SK-N-SH treated with all-trans-retinoic acid at 6 μM for 48 hours (cell line): Measurements from ENCODE around the gene SCN7A.

Experiments
- ARNTL ChIP-seq: fragments of 450-650 bp; formaldehyde crosslinking; IDR thresholded peaks from 2 replicates; pipeline ENCODE4 v1.5.0; 2020; ENCODE audit warnings: low read depth, mild to moderate bottlenecking, moderate library complexity, borderline replicate concordance
- BACH2 ChIP-seq: fragments of 250-450 bp; sonication (Bioruptor Pico); IDR thresholded peaks from 2 replicates; pipeline ENCODE4 v1.9.0; 2021; ENCODE audit warnings: mild to moderate bottlenecking, borderline replicate concordance
- GLIS3 ChIP-seq: fragments of 250-450 bp; sonication (Bioruptor Pico); IDR thresholded peaks from 2 replicates; pipeline ENCODE4 v1.5.0; 2020; ENCODE audit warnings: mild to moderate bottlenecking, moderate library complexity
- ISL1 ChIP-seq: fragments of 250-450 bp; sonication (Bioruptor Pico); IDR thresholded peaks from 2 replicates; pipeline ENCODE4 v2.1.2; 2022; ENCODE audit warnings: mild to moderate bottlenecking, moderate library complexity
- OSR1 ChIP-seq: fragments of 250-450 bp; sonication (Bioruptor Pico); IDR thresholded peaks from 2 replicates; pipeline ENCODE4 v1.8.0; 2022; ENCODE audit warnings: moderate library complexity, mild to moderate bottlenecking, inconsistent platforms
- PPARA ChIP-seq: fragments of 250-450 bp; sonication (Bioruptor Pico); IDR thresholded peaks from 2 replicates; pipeline ENCODE4 v1.5.0; 2020; ENCODE audit warnings: mild to moderate bottlenecking, borderline replicate concordance
- RARB ChIP-seq: fragments of 250-450 bp; sonication (Bioruptor Pico); IDR thresholded peaks from 2 replicates; pipeline ENCODE4 v1.8.0; 2021; ENCODE audit warnings: mild to moderate bottlenecking, moderate library complexity
- TCF4 ChIP-seq: fragments of 250-450 bp; sonication (Bioruptor Pico); IDR thresholded peaks from 2 replicates; pipeline ENCODE4 v1.8.0; 2021; ENCODE audit warnings: mild to moderate bottlenecking, moderate library complexity, borderline replicate concordance
- ZC3H10 ChIP-seq: fragments of 250-450 bp; sonication (Bioruptor Pico); IDR thresholded peaks from 2 replicates; pipeline ENCODE4 v1.5.1; 2021; ENCODE audit warnings: mild to moderate bottlenecking, moderate library complexity
- ZFP3 ChIP-seq: fragments of 250-450 bp; sonication (Bioruptor Pico); IDR thresholded peaks from 2 replicates; pipeline ENCODE4 v1.5.0; 2020; ENCODE audit warnings: mild to moderate bottlenecking, moderate library complexity
- ZNF70 ChIP-seq: fragments of 450-650 bp; formaldehyde crosslinking; IDR thresholded peaks from 2 replicates; pipeline ENCODE4 v1.5.0; 2020; ENCODE audit warnings: mild to moderate bottlenecking, moderate library complexity
- TF ChIP-seq, protein P1 (sequence below): fragments of 250-450 bp; sonication (Bioruptor Pico); IDR thresholded peaks from 2 replicates; pipeline ENCODE4 v1.8.0; 2020; ENCODE audit warnings: mild to moderate bottlenecking, moderate library complexity, borderline replicate concordance
- TF ChIP-seq, protein P2 (sequence below): fragments of 250-450 bp; sonication (Bioruptor Pico); IDR thresholded peaks from 2 replicates; pipeline ENCODE4 v1.5.1; 2021; ENCODE audit warnings: mild to moderate bottlenecking, moderate library complexity
- TF ChIP-seq, protein P3 (sequence below): fragments of 250-450 bp; sonication (Bioruptor Pico); IDR thresholded peaks from 2 replicates; pipeline ENCODE4 v1.5.1; 2020; ENCODE audit warnings: low read depth, mild to moderate bottlenecking, moderate library complexity

DNA sequence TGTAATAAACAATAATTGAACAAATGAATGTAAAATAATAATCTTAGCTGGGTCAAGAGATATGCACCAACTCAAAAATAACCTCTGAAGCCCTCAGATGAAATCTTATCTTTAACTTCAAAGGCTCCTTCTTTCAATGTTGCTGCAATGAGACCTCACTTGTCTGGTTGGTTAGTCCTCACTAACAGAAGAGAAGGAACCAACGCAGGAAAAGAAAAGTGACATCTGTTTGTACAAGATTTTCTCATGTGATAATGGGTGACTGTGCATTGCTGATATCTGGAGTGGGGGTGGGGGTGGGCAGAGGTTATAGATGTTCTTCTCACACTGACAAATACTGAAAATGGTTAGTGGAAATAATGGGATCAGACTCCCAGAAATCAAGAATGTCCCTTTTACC lies 2.6 kb downstream of the SCN7A start:
- TF ChIP-seq, protein P1, sequence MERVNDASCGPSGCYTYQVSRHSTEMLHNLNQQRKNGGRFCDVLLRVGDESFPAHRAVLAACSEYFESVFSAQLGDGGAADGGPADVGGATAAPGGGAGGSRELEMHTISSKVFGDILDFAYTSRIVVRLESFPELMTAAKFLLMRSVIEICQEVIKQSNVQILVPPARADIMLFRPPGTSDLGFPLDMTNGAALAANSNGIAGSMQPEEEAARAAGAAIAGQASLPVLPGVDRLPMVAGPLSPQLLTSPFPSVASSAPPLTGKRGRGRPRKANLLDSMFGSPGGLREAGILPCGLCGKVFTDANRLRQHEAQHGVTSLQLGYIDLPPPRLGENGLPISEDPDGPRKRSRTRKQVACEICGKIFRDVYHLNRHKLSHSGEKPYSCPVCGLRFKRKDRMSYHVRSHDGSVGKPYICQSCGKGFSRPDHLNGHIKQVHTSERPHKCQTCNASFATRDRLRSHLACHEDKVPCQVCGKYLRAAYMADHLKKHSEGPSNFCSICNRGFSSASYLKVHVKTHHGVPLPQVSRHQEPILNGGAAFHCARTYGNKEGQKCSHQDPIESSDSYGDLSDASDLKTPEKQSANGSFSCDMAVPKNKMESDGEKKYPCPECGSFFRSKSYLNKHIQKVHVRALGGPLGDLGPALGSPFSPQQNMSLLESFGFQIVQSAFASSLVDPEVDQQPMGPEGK (CRISPR knock-in tag), result no peak
- TF ChIP-seq TCF4 (CRISPR knock-in tag), result no peak
- no peak for TF ChIP-seq RARB (CRISPR knock-in tag)
- TF ChIP-seq GLIS3 (CRISPR knock-in tag), result no peak
- no peak for TF ChIP-seq ISL1
- no peak for TF ChIP-seq PPARA (CRISPR knock-in tag)
- no peak for TF ChIP-seq ARNTL (CRISPR knock-in tag)
- TF ChIP-seq, protein P2, sequence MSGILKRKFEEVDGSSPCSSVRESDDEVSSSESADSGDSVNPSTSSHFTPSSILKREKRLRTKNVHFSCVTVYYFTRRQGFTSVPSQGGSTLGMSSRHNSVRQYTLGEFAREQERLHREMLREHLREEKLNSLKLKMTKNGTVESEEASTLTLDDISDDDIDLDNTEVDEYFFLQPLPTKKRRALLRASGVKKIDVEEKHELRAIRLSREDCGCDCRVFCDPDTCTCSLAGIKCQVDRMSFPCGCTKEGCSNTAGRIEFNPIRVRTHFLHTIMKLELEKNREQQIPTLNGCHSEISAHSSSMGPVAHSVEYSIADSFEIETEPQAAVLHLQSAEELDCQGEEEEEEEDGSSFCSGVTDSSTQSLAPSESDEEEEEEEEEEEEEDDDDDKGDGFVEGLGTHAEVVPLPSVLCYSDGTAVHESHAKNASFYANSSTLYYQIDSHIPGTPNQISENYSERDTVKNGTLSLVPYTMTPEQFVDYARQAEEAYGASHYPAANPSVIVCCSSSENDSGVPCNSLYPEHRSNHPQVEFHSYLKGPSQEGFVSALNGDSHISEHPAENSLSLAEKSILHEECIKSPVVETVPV (CRISPR knock-in tag), result no peak
- TF ChIP-seq OSR1 (CRISPR knock-in tag), result no peak
- TF ChIP-seq ZNF70 (CRISPR knock-in tag), result no peak
- no peak for TF ChIP-seq ZC3H10 (CRISPR knock-in tag)
- TF ChIP-seq, protein P3, sequence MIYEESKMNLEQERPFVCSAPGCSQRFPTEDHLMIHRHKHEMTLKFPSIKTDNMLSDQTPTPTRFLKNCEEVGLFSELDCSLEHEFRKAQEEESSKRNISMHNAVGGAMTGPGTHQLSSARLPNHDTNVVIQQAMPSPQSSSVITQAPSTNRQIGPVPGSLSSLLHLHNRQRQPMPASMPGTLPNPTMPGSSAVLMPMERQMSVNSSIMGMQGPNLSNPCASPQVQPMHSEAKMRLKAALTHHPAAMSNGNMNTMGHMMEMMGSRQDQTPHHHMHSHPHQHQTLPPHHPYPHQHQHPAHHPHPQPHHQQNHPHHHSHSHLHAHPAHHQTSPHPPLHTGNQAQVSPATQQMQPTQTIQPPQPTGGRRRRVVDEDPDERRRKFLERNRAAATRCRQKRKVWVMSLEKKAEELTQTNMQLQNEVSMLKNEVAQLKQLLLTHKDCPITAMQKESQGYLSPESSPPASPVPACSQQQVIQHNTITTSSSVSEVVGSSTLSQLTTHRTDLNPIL, result no peak
- TF ChIP-seq BACH2 (CRISPR knock-in tag), result no peak
- no peak for TF ChIP-seq ZFP3
